ENCODE data around the gene FBXO10.

FBXO10 gene

GRCh38 chr9:37596504-37596903 is 20.3 kb upstream of the FBXO10 start:
- DNase-seq (ENCODE audit: insufficient read length, low spot score), result no peak
- no peak for FAIRE-seq

- no peak for FAIRE-seq
- DNase-seq (ENCODE audit: insufficient read length, low spot score), result no peak
Measured at GRCh38 chr9:37593883-37594448, 17.8 kb upstream of the FBXO10 start.

- FAIRE-seq (peak; percentile 42), DNase-seq (ENCODE audit: insufficient read length, low spot score) (peak; percentile 73)
Measured at GRCh38 chr9:37592108-37592951, 16.1 kb upstream of the FBXO10 start, which contains the start of gene TOMM5. TSS of gene TOMM5 (minus strand) at chr9:37592597. CDS start at chr9:37592532, 65 bp downstream.

- FAIRE-seq (no peak), DNase-seq (ENCODE audit: insufficient read length, low spot score) (no peak)
Measured at GRCh38 chr9:37587521-37587920, 11.3 kb upstream of the FBXO10 start.

- FAIRE-seq (no peak), DNase-seq (ENCODE audit: insufficient read length, low spot score) (no peak)
Measured at GRCh38 chr9:37583522-37584121, 7.4 kb upstream of the FBXO10 start.

- FAIRE-seq (no peak), DNase-seq (ENCODE audit: insufficient read length, low spot score) (no peak)
Measured at GRCh38 chr9:37582548-37583157, 6.5 kb upstream of the FBXO10 start.

GRCh38 chr9:37575511-37575914 is 667 bp downstream of the FBXO10 start:
- FAIRE-seq (no peak), DNase-seq (ENCODE audit: insufficient read length, low spot score) (no peak)

- DNase-seq (ENCODE audit: insufficient read length, low spot score), result no peak
- FAIRE-seq, result no peak
Measured at GRCh38 chr9:37575001-37575400, 1.2 kb downstream of the FBXO10 start.

- FAIRE-seq (no peak), DNase-seq (ENCODE audit: insufficient read length, low spot score) (no peak)
Measured at GRCh38 chr9:37574241-37574721, 1.9 kb downstream of the FBXO10 start.

GRCh38 chr9:37571282-37571681 is 4.9 kb downstream of the FBXO10 start:
- FAIRE-seq (no peak), DNase-seq (ENCODE audit: insufficient read length, low spot score) (no peak)

GRCh38 chr9:37566716-37567115 is 9.5 kb downstream of the FBXO10 start:
- DNase-seq (ENCODE audit: insufficient read length, low spot score), result no peak
- FAIRE-seq, result no peak

GRCh38 chr9:37565661-37566618 is 10.2 kb downstream of the FBXO10 start:
- FAIRE-seq (no peak), DNase-seq (ENCODE audit: insufficient read length, low spot score) (no peak)

GRCh38 chr9:37564916-37565315 is 11.3 kb downstream of the FBXO10 start:
- no peak for FAIRE-seq

GRCh38 chr9:37563806-37564513 is 12.2 kb downstream of the FBXO10 start:
- DNase-seq (ENCODE audit: insufficient read length, low spot score), result no peak
- no peak for FAIRE-seq

More at GRCh38 chr9:37564916-37565315, 11.3 kb downstream of the FBXO10 start:
- DNase-seq (ENCODE audit: insufficient read length, low spot score), result no peak

GRCh38 chr9:37562826-37563225 is 13.4 kb downstream of the FBXO10 start:
- DNase-seq (ENCODE audit: insufficient read length, low spot score) (no peak), FAIRE-seq (no peak)

- no peak for DNase-seq (ENCODE audit: insufficient read length, low spot score)
- FAIRE-seq, result no peak
Measured at GRCh38 chr9:37561682-37562081, 14.5 kb downstream of the FBXO10 start.

GRCh38 chr9:37559855-37560592 is 16.2 kb downstream of the FBXO10 start:
- FAIRE-seq (no peak), DNase-seq (ENCODE audit: insufficient read length, low spot score) (no peak)

- FAIRE-seq (no peak), DNase-seq (ENCODE audit: insufficient read length, low spot score) (no peak)
Measured at GRCh38 chr9:37559125-37559524, 17.1 kb downstream of the FBXO10 start.

GRCh38 chr9:37555786-37556185 is 20.4 kb downstream of the FBXO10 start:
- FAIRE-seq, result no peak
- DNase-seq (ENCODE audit: insufficient read length, low spot score), result no peak

All from HTR-8/SVneo (cell line).